Measurements from ENCODE around the gene MYO15B. TPM values are rescaled to one million over a fixed set of nuclear protein-coding genes. Genes with fewer than 3 reads are reported as not detected.
"Not testable (repeated sequence)": the region's sequence is repeated elsewhere in the genome, so short reads cannot be mapped to it uniquely, and the experiment has no call there.

Gene MYO15B
- total RNA-seq, 2 donors from 2014 or later, result 102 to 121 TPM

- Mint-ChIP-seq H3K9me3 (no peaks in the 10 kb centered on the region), H3K27me3 (ENCODE audit: low read depth) (no peaks in the 10 kb centered on the region), H3K27ac (no peak within 1 kb of the TSS), H3K36me3 (ENCODE audit: insufficient read depth in 2 of 2) (no peaks in the 10 kb centered on the region), H3K4me3 (no peak within 1 kb of the TSS), H3K4me1 (ENCODE audit: low read depth) (peaks cover 6% of the 10 kb centered on the region)
- DNase-seq (peak; percentile 84 to 86), ATAC-seq (replicated peaks in 1 of 2) (peak; percentile 79 to 85)
Measured at GRCh38 chr17:75632863-75633485, 45.4 kb downstream of the MYO15B start, which contains the start of gene SMIM5. Gene SMIM5, plus strand, starts transcription at chr17:75633434. Its CDS starts 6,768 bp downstream, at chr17:75640202.

DNA sequence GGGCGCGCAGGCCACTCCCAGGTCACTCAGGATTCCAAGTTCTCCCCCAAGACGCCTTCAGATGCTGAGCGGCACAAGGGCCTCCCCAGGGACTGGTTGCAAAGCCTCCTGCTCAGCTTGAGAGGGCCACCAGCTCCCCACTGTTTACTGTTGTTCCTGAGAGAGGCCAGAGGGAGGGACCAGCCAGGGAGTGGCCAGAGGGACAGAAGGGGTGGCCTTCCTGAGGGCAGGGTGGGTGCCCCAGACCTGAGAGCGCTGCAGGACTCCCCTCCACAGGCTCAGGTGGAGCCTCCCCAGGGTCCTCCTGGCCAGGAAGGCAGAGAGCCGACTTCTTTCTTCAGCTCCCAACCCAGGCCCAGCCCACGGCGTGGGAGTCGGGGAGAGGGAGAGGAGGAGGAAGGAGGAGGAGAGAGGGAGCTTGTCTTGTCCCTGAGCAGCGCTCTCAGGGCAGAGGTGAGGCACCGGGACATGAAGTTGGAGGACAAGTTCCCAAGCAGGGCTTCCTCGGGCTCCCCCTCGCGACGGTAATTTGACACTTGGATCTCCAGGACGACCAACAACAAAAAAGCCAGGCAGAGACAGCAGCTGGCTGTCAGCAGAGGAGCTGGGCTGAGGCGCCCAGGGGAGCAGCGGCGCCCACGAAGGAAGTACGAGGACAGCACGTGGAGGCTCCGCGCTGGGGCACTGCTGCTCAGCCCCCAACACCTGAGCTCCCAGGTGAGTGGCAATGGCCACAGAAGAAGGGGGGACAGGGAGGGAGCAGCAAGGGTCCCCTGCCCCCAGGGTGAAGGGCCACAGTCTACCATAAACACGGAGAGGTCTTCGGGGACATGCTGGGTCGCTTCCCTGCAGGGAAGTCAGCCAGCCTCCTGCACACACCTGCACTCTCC, 46.1 kb downstream of the MYO15B start:
- Mint-ChIP-seq H3K36me3 (ENCODE audit: insufficient read depth in 2 of 2) (no peaks in the 10 kb centered on the region), H3K27ac (no peak overlapping the region), H3K27me3 (ENCODE audit: low read depth) (no peaks in the 10 kb centered on the region), H3K4me1 (ENCODE audit: low read depth) (peaks cover 6% of the 10 kb centered on the region), H3K4me3 (no peak overlapping the region), H3K9me3 (no peaks in the 10 kb centered on the region)
- ATAC-seq (replicated peaks in 1 of 2) (peak; percentile 8 to 14), DNase-seq (peak; percentile 24 to 55)

DNA sequence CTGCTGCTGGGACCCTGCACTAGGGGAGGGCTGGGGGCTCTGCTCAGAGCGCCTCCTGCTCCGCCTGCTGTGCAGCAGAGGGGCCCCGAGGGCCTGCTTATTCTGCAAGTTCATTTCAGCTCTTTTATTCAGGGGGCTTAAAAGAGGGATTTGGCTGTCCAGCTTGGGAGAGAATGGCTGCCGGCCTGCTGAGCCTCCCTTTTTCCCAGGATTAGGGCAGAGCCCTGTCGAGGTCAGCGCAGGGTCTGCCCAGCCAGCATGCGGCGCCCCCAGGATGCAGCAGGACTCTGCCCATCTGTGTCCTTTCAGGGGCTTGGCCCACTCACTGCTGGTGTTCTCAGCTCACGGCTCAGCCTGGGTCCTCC, 46.8 kb downstream of the MYO15B start:
- no peak for DNase-seq
- ATAC-seq (replicated peaks in 1 of 2), result no peak
- Mint-ChIP-seq H3K27ac (no peak overlapping the region), H3K27me3 (ENCODE audit: low read depth) (no peaks in the 10 kb centered on the region), H3K9me3 (no peaks in the 10 kb centered on the region), H3K4me1 (ENCODE audit: low read depth) (peaks cover 6% of the 10 kb centered on the region), H3K36me3 (ENCODE audit: insufficient read depth in 2 of 2) (no peaks in the 10 kb centered on the region), H3K4me3 (no peak overlapping the region)

- ATAC-seq (replicated peaks in 1 of 2), result no peak
- no peaks in the 10 kb centered on the region for H3K9me3 Mint-ChIP-seq
- no peak overlapping the region for H3K4me3 Mint-ChIP-seq
- no peaks in the 10 kb centered on the region for H3K36me3 Mint-ChIP-seq (ENCODE audit: insufficient read depth in 2 of 2)
- no peak overlapping the region for H3K27ac Mint-ChIP-seq
- H3K4me1 Mint-ChIP-seq (ENCODE audit: low read depth), result peaks cover 6% of the 10 kb centered on the region
- no peak for DNase-seq
- no peaks in the 10 kb centered on the region for H3K27me3 Mint-ChIP-seq (ENCODE audit: low read depth)
Measured at GRCh38 chr17:75634754-75635609, 47.4 kb downstream of the MYO15B start.

DNA sequence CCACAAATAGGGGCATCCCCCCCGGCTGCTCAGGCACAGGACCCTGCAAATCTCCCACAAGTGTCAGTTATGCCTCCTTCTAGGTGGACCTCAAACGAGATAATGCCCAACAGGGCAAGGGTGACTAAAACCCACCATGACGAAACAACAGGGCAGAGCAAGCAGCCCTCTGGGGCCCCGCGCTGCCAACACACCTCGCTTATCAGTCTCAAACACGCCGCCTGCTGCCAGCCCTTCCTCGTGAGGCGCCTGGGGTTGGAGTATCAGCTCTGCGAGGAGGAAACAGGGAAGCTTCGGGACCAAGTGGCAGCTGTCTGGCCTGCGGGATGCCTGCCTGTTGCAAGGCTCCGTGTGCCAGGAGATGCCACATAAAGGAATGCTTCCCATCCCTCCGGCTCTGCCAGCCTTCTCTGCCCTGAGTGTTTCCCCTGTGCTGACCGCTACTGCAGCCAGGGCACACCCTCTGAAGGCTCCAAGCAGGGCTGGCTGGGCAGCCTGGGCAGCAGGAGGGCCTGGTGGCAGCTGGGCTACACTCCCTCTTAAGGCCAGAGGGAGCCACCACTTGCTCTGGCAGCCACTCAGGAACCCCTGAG, 48.1 kb downstream of the MYO15B start:
- Mint-ChIP-seq H3K9me3 (no peaks in the 10 kb centered on the region), H3K4me3 (no peak overlapping the region), H3K27ac (no peak overlapping the region), H3K36me3 (ENCODE audit: insufficient read depth in 2 of 2) (no peaks in the 10 kb centered on the region), H3K4me1 (ENCODE audit: low read depth) (peaks cover 6% of the 10 kb centered on the region), H3K27me3 (ENCODE audit: low read depth) (no peaks in the 10 kb centered on the region)
- no peak for DNase-seq
- no peak for ATAC-seq (replicated peaks in 1 of 2)

- no peaks in the 10 kb centered on the region for H3K27me3 Mint-ChIP-seq (ENCODE audit: low read depth)
- no peaks in the 10 kb centered on the region for H3K9me3 Mint-ChIP-seq
- peaks cover 6% of the 10 kb centered on the region for H3K4me1 Mint-ChIP-seq (ENCODE audit: low read depth)
- no peak overlapping the region for H3K27ac Mint-ChIP-seq
- no peak for ATAC-seq (replicated peaks in 1 of 2)
- DNase-seq, result no peak
- no peaks in the 10 kb centered on the region for H3K36me3 Mint-ChIP-seq (ENCODE audit: insufficient read depth in 2 of 2)
- no peak overlapping the region for H3K4me3 Mint-ChIP-seq
Measured at GRCh38 chr17:75636381-75637142, 49.0 kb downstream of the MYO15B start.

DNA sequence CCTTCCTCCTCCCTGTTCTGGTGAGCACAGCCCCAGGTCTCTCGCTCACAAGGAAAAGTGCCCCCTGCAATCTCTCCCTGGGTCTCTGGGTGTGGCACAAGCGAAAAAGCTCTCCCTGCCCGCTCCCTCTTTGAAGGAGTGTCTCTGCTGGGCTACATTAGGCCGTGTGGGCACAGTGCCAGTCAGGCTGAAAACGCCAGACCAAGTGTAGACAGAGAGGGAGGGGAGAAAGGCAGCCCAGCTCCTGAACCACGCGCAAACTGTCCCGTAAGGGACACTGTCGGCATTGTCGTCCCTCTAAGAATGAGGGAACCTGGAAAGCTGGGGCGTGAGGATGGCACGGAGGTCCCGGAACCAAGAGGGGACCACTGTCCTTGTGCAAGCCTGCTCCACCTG, 49.5 kb downstream of the MYO15B start:
- ATAC-seq (replicated peaks in 1 of 2), result no peak
- Mint-ChIP-seq H3K27ac (no peak overlapping the region), H3K4me3 (no peak overlapping the region), H3K9me3 (no peaks in the 10 kb centered on the region), H3K36me3 (ENCODE audit: insufficient read depth in 2 of 2) (no peaks in the 10 kb centered on the region), H3K4me1 (ENCODE audit: low read depth) (peaks cover 6% of the 10 kb centered on the region), H3K27me3 (ENCODE audit: low read depth) (no peaks in the 10 kb centered on the region)
- DNase-seq, result no peak

GRCh38 chr17:75637551-75637950, 50.0 kb downstream of the MYO15B start:
- H3K4me1 Mint-ChIP-seq (ENCODE audit: low read depth), result peaks cover 6% of the 10 kb centered on the region
- no peak overlapping the region for H3K27ac Mint-ChIP-seq
- no peaks in the 10 kb centered on the region for H3K36me3 Mint-ChIP-seq (ENCODE audit: insufficient read depth in 2 of 2)
- ATAC-seq (replicated peaks in 1 of 2) (no peak), DNase-seq (no peak)
- no peak overlapping the region for H3K4me3 Mint-ChIP-seq
- no peaks in the 10 kb centered on the region for H3K27me3 Mint-ChIP-seq (ENCODE audit: low read depth)
- H3K9me3 Mint-ChIP-seq, result no peaks in the 10 kb centered on the region

GRCh38 chr17:75638039-75638438, 50.4 kb downstream of the MYO15B start:
- H3K27me3 Mint-ChIP-seq (ENCODE audit: low read depth); ATAC-seq (replicated peaks in 1 of 2); H3K4me1 Mint-ChIP-seq (ENCODE audit: low read depth); H3K4me3 Mint-ChIP-seq; DNase-seq; H3K27ac Mint-ChIP-seq; H3K36me3 Mint-ChIP-seq (ENCODE audit: insufficient read depth in 2 of 2); H3K9me3 Mint-ChIP-seq: not testable (repeated sequence)

- no peaks in the 10 kb centered on the region for H3K36me3 Mint-ChIP-seq (ENCODE audit: insufficient read depth in 2 of 2)
- no peak for ATAC-seq (replicated peaks in 1 of 2)
- peaks cover 3% of the 10 kb centered on the region for H3K4me1 Mint-ChIP-seq (ENCODE audit: low read depth)
Measured at GRCh38 chr17:75638893-75639292, 51.3 kb downstream of the MYO15B start.

DNA sequence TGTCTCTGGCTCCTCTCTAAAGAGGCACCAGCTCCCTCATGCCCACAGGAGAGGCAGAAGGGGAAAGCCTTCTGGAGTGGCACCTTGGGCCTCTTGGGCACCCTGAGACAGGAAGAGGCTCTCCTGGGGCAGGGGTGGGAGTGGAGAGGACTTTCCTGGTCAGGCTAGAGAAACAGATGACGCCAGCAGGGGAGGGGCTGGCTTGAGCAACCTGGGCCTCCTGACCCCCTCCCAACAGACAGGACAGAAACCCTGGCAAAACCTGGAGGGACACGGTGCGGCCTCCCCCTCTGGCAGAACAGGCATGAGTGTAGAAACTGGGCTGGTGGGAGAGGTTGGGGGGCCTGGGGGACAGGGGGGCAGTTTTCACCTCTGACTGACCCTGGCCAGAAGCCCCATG, 51.7 kb downstream of the MYO15B start:
- no peak overlapping the region for H3K4me3 Mint-ChIP-seq

More at GRCh38 chr17:75638893-75639292, 51.3 kb downstream of the MYO15B start:
- Mint-ChIP-seq H3K27ac (no peak overlapping the region), H3K9me3 (no peaks in the 10 kb centered on the region), H3K27me3 (ENCODE audit: low read depth) (no peaks in the 10 kb centered on the region), H3K4me3 (no peak overlapping the region)
- DNase-seq, result no peak

More for the DNA sequence above, 51.7 kb downstream of the MYO15B start:
- no peak overlapping the region for H3K27ac Mint-ChIP-seq
- H3K27me3 Mint-ChIP-seq (ENCODE audit: low read depth), result no peaks in the 10 kb centered on the region
- H3K36me3 Mint-ChIP-seq (ENCODE audit: insufficient read depth in 2 of 2), result no peaks in the 10 kb centered on the region
- no peak for ATAC-seq (replicated peaks in 1 of 2)
- no peak for DNase-seq
- H3K4me1 Mint-ChIP-seq (ENCODE audit: low read depth), result no peaks in the 10 kb centered on the region
- H3K9me3 Mint-ChIP-seq, result no peaks in the 10 kb centered on the region

Measured in activated T-cell treated with anti-CD3 and anti-CD28 coated beads, Interleukin-2, amount 50 U/mL, for 72 hours (primary cell).